ENCODE measurements around the gene TCF4.

Gene TCF4

DNA sequence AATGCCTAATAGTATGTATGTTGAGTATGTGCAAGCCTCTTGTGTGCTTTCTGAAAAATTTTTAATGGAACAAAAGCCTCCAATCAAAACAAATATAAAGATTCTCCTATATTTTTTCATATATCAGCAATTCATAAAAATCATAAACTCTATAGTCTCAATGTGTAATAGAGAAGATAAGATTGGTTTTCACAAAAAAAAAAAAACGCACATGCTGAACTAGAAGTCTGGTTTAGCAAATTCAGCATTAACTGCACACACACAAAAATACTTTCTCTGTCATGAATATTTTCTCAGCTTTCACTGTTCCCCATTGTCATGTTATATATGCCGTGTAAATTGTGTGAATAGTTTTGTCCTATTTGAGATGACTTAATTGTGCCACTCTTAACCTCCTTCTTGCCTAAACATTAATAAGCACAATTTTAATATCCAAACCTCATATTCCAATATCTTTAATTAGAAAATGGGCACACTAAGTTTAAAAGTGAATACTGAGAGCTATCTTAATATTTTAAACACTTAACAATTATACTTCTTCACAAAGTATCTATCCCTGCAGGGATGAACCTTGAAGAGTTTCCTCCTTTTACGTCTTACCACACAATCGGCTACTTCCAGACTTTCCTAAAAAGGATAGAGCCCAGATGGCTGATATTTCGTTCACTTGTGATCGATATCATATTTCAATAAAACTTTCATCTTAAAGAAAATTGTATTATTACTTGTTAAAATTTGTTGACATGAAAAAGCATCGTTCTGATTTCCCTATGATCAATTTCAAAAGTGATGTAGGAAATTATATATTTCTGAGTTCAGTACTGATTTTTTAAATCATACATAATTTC is 242.7 kb downstream of the TCF4 start:
- H3K4me1 Mint-ChIP-seq (ENCODE audit: low read depth), result no peaks in the 10 kb centered on the region
- no peaks in the 10 kb centered on the region for H3K9me3 Mint-ChIP-seq
- H3K36me3 Mint-ChIP-seq (ENCODE audit: low read depth), result no peaks in the 10 kb centered on the region
- H3K4me3 Mint-ChIP-seq, result no peak overlapping the region
- no peaks in the 10 kb centered on the region for H3K27me3 Mint-ChIP-seq (ENCODE audit: low read depth)
- H3K27ac Mint-ChIP-seq, result no peak overlapping the region

DNA sequence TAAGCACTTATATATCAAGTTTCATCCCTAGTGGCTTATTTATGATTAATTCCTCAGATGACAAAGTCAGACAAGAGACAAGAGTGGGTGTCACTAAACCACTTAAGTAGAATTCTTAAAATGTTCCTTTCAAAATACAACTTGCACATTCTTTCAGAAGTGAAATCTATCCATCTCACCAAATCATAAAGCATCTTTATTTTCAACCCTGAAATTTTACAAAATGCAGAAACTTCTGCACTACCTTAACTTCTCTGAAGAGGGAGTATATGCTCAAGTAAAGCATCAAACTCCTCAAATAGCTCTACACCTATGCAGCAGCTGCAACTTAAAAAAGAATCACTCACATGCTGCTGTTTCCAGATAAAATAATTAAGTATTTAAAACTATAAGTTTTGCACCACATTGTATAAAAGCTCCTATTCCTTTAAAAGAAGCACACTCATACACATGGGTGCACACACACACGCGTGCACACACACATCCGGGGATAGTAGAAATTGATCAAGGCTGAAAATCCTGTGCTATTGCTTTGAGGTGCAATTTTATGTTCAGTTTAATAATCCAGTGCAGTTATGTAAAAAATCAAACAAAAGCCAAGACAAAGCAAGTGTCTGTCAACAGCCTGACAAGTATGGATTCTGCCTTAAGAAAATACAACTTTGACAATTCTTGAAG is 244.5 kb downstream of the TCF4 start:
- Mint-ChIP-seq H3K27me3 (ENCODE audit: low read depth) (no peaks in the 10 kb centered on the region), H3K36me3 (ENCODE audit: low read depth) (no peaks in the 10 kb centered on the region), H3K4me3 (no peak overlapping the region), H3K27ac (no peak overlapping the region), H3K4me1 (ENCODE audit: low read depth) (no peaks in the 10 kb centered on the region), H3K9me3 (no peaks in the 10 kb centered on the region)

DNA sequence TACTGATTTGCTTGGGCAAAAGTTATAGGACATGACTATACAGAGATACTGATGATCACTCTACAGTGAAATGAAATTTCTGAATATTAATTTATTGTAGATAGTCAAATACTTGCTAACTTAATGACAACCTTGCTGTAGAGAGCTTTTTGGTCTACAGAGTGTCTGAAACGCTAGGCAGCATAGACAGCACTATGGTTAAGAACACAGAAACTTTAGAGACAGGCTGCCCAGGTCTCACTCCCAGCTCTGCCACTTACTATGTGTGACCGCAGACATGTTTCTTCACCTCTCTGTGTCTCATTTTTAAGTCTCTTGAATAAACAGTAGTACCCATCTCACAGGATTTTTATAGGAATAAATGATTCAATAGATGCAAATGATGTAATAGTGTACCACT is 247.0 kb downstream of the TCF4 start:
- Mint-ChIP-seq H3K9me3 (no peaks in the 10 kb centered on the region), H3K36me3 (ENCODE audit: low read depth) (no peaks in the 10 kb centered on the region), H3K27me3 (ENCODE audit: low read depth) (no peaks in the 10 kb centered on the region), H3K4me1 (ENCODE audit: low read depth) (no peaks in the 10 kb centered on the region), H3K27ac (no peak overlapping the region), H3K4me3 (no peak overlapping the region)

- no peaks in the 10 kb centered on the region for H3K27me3 Mint-ChIP-seq (ENCODE audit: low read depth)
- no peaks in the 10 kb centered on the region for H3K9me3 Mint-ChIP-seq
- H3K4me3 Mint-ChIP-seq, result no peak overlapping the region
- H3K4me1 Mint-ChIP-seq (ENCODE audit: low read depth), result no peaks in the 10 kb centered on the region
- no peaks in the 10 kb centered on the region for H3K36me3 Mint-ChIP-seq (ENCODE audit: low read depth)
- H3K27ac Mint-ChIP-seq, result no peak overlapping the region
These were observed 248.0 kb downstream of the TCF4 start for GRCh38 chr18:55339990-55340389.

- H3K4me3 Mint-ChIP-seq, result no peak overlapping the region
- no peaks in the 10 kb centered on the region for H3K36me3 Mint-ChIP-seq (ENCODE audit: low read depth)
- no peaks in the 10 kb centered on the region for H3K27me3 Mint-ChIP-seq (ENCODE audit: low read depth)
- H3K9me3 Mint-ChIP-seq, result no peaks in the 10 kb centered on the region
- H3K4me1 Mint-ChIP-seq (ENCODE audit: low read depth), result no peaks in the 10 kb centered on the region
- H3K27ac Mint-ChIP-seq, result no peak overlapping the region
These were observed 248.9 kb downstream of the TCF4 start for GRCh38 chr18:55338978-55339650.

DNA sequence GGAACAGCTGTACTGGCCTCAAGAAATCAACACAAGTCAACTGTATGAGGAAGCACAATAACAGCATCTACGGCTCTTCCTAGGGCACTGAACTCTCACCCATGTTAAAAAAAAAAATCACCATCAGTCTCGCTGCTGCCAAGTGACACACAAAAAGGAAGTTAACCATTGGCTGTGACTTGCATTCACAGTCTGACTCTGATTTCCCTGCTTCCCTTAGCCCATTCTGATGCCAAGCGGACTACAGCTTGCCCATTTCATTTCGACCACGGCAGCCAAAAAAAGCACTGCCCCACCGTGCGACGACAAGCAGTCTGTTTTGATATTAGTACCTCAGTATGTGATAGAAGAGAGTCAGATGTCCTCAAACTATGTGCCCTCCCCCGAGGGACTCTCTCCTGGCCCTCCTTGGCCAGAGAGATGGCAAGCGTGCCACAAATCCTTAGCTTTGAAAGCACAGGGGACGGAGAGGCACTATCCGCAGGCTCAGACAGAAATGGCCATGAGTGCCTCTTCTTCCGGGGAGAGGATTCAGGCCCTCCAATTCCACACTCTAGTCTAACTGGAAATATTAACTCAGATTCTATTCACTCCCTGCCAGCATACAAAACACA is 250.0 kb downstream of the TCF4 start:
- no peaks in the 10 kb centered on the region for H3K4me1 Mint-ChIP-seq (ENCODE audit: low read depth)
- H3K36me3 Mint-ChIP-seq (ENCODE audit: low read depth), result no peaks in the 10 kb centered on the region
- H3K27ac Mint-ChIP-seq, result no peak overlapping the region
- H3K4me3 Mint-ChIP-seq, result no peak overlapping the region
- H3K27me3 Mint-ChIP-seq (ENCODE audit: low read depth), result peaks cover 4% of the 10 kb centered on the region
- no peaks in the 10 kb centered on the region for H3K9me3 Mint-ChIP-seq

GRCh38 chr18:55337138-55337537 is 250.9 kb downstream of the TCF4 start:
- H3K27ac Mint-ChIP-seq, result no peak overlapping the region
- H3K4me1 Mint-ChIP-seq (ENCODE audit: low read depth), result no peaks in the 10 kb centered on the region
- no peak overlapping the region for H3K4me3 Mint-ChIP-seq

DNA sequence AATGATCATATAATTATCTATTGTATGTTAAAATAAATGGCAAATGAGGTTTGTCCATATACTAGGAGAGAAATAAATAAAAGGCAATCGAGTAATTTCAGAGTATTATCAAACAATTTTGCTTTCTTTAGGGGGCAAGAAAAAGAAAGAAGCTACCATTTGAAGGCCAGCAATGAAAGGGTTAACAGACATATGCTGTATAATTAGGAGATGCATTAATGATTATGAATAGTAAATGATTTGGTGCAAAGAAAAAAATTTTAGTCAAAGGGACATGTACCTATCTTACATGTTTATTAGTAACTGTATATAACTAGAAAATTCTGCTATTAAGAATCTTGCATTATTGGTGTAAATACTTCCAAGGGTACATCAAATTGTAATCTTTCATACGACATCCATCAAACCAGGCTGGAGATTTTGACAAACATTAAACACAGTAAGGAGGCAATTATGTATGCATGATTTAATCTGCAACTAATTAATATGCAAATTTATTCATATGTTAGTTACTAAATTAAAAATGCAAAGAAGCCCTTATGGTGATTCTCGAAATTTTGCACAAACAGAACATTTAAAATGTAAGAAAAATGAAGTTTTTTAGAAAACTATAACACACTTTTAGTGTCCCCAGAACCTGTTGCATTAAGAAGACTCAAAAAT is 251.4 kb downstream of the TCF4 start:
- H3K9me3 Mint-ChIP-seq, result no peaks in the 10 kb centered on the region
- H3K4me1 Mint-ChIP-seq (ENCODE audit: low read depth), result no peaks in the 10 kb centered on the region
- no peak overlapping the region for H3K27ac Mint-ChIP-seq
- no peaks in the 10 kb centered on the region for H3K36me3 Mint-ChIP-seq (ENCODE audit: low read depth)
- peaks cover 4% of the 10 kb centered on the region for H3K27me3 Mint-ChIP-seq (ENCODE audit: low read depth)
- H3K4me3 Mint-ChIP-seq, result no peak overlapping the region

More at GRCh38 chr18:55337138-55337537, 250.9 kb downstream of the TCF4 start:
- Mint-ChIP-seq H3K9me3 (no peaks in the 10 kb centered on the region), H3K27me3 (ENCODE audit: low read depth) (peaks cover 4% of the 10 kb centered on the region), H3K36me3 (ENCODE audit: low read depth) (no peaks in the 10 kb centered on the region)

GRCh38 chr18:55334875-55335274 is 253.1 kb downstream of the TCF4 start:
- no peak overlapping the region for H3K4me3 Mint-ChIP-seq
- H3K27ac Mint-ChIP-seq, result no peak overlapping the region
- H3K4me1 Mint-ChIP-seq (ENCODE audit: low read depth), result no peaks in the 10 kb centered on the region
- H3K36me3 Mint-ChIP-seq (ENCODE audit: low read depth), result no peaks in the 10 kb centered on the region
- peaks cover 4% of the 10 kb centered on the region for H3K27me3 Mint-ChIP-seq (ENCODE audit: low read depth)
- no peaks in the 10 kb centered on the region for H3K9me3 Mint-ChIP-seq

- H3K4me3 Mint-ChIP-seq, result no peak overlapping the region
- H3K9me3 Mint-ChIP-seq, result no peaks in the 10 kb centered on the region
- H3K36me3 Mint-ChIP-seq (ENCODE audit: low read depth), result no peaks in the 10 kb centered on the region
- H3K27ac Mint-ChIP-seq, result no peak overlapping the region
- H3K4me1 Mint-ChIP-seq (ENCODE audit: low read depth), result no peaks in the 10 kb centered on the region
- peaks cover 4% of the 10 kb centered on the region for H3K27me3 Mint-ChIP-seq (ENCODE audit: low read depth)
These were observed 256.7 kb downstream of the TCF4 start for GRCh38 chr18:55331301-55331700.

DNA sequence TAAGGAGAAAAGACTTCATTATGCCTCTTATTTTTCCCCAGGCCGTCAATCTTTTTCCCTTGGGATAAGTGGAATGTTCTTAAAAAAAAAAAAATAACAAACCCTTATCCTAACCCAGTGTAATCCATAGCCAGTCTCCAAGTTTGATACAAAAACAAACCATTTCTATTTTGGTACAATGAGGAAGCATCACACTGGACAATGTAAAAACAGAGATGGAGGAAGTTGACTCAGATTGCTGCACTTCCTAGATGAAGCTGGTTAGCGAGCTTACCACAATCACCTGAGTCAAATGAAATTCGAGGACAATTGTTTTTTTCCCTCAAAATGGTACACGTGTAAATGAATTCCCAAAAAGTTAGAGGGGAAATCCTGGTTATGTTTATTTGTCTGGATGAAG is 259.7 kb downstream of the TCF4 start:
- Mint-ChIP-seq H3K4me1 (ENCODE audit: low read depth) (no peaks in the 10 kb centered on the region), H3K9me3 (no peaks in the 10 kb centered on the region), H3K4me3 (no peak overlapping the region), H3K27ac (no peak overlapping the region), H3K27me3 (ENCODE audit: low read depth) (peaks cover 15% of the 10 kb centered on the region), H3K36me3 (ENCODE audit: low read depth) (no peaks in the 10 kb centered on the region)

GRCh38 chr18:55327454-55327853 is 260.5 kb downstream of the TCF4 start:
- Mint-ChIP-seq H3K4me3 (no peak overlapping the region), H3K4me1 (ENCODE audit: low read depth) (no peaks in the 10 kb centered on the region), H3K9me3 (no peaks in the 10 kb centered on the region), H3K36me3 (ENCODE audit: low read depth) (no peaks in the 10 kb centered on the region), H3K27me3 (ENCODE audit: low read depth) (peaks cover 22% of the 10 kb centered on the region), H3K27ac (no peak overlapping the region)

DNA sequence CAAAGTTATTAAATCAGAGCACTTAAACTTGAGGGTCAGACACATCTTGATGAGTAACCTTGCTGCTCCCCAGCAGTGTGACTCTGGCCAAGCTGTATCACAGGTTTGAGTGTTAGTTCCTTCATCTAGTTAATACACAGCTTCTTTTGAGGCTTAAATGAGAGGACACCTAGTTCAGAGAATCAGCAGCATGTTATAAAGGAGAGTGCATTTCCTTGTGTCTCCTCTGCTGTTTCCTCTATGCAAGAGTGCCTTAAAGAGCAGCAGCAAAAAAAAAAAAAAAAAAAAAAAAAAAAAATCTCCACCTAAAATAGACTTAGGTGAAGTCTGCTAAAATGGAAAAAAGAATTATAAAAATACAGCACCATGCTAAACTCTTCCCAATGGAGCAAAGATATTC is 261.9 kb downstream of the TCF4 start:
- Mint-ChIP-seq H3K4me3 (no peak overlapping the region), H3K36me3 (ENCODE audit: low read depth) (no peaks in the 10 kb centered on the region), H3K27ac (no peak overlapping the region), H3K4me1 (ENCODE audit: low read depth) (peaks cover 3% of the 10 kb centered on the region), H3K9me3 (no peaks in the 10 kb centered on the region), H3K27me3 (ENCODE audit: low read depth) (peaks cover 32% of the 10 kb centered on the region)

GRCh38 chr18:55324166-55324565 is 263.8 kb downstream of the TCF4 start:
- H3K4me1 Mint-ChIP-seq (ENCODE audit: low read depth), result peaks cover 3% of the 10 kb centered on the region
- peaks cover 48% of the 10 kb centered on the region for H3K27me3 Mint-ChIP-seq (ENCODE audit: low read depth)
- H3K27ac Mint-ChIP-seq, result no peak overlapping the region
- no peak overlapping the region for H3K4me3 Mint-ChIP-seq
- no peaks in the 10 kb centered on the region for H3K9me3 Mint-ChIP-seq
- no peaks in the 10 kb centered on the region for H3K36me3 Mint-ChIP-seq (ENCODE audit: low read depth)

Data from T-helper 1 cell treated with Interleukin-12 subunit alpha and Interleukin-12 subunit beta and Interleukin-4 antibody, amounts not matched to agents 30 μg/mL and 1 μg/mL, for 36 hours (primary cell).